GM19467 (cell line): ENCODE measurements around the gene WNT3A.

Experiments used
- ATAC-seq: cut with Tn5 transposase; IDR thresholded peaks from one replicate; pipeline ENCODE4 v1.9.1; 2021; ENCODE audit warnings: mild to moderate bottlenecking, moderate library complexity; ENCODE audit not compliant: unreplicated experiment

Gene WNT3A

GRCh38 chr1:228066891-228067654 lies 60.3 kb downstream of the WNT3A start:
- ATAC-seq: no peak

- ATAC-seq: no peak
Measured at GRCh38 chr1:228068359-228068758, 61.6 kb downstream of the WNT3A start.

- no peak for ATAC-seq
Measured at GRCh38 chr1:228070173-228070572, 63.4 kb downstream of the WNT3A start.

GRCh38 chr1:228070851-228071250 lies 64.1 kb downstream of the WNT3A start:
- no peak for ATAC-seq

GRCh38 chr1:228071839-228072657 lies 65.2 kb downstream of the WNT3A start:
- ATAC-seq: no peak

GRCh38 chr1:228072658-228073043 lies 65.9 kb downstream of the WNT3A start:
- ATAC-seq: no peak

- no peak for ATAC-seq
Measured at GRCh38 chr1:228073061-228073856, 66.5 kb downstream of the WNT3A start.

GRCh38 chr1:228073857-228074545 lies 67.2 kb downstream of the WNT3A start:
- ATAC-seq: no peak

GRCh38 chr1:228074954-228075730 lies 68.3 kb downstream of the WNT3A start:
- no peak for ATAC-seq

- ATAC-seq: no peak
Measured at GRCh38 chr1:228075801-228076271, 69.0 kb downstream of the WNT3A start.

- no peak for ATAC-seq
Measured at GRCh38 chr1:228076796-228077430, 70.1 kb downstream of the WNT3A start.

GRCh38 chr1:228077565-228078330 lies 71.0 kb downstream of the WNT3A start:
- no peak for ATAC-seq

- no peak for ATAC-seq
Measured at GRCh38 chr1:228079013-228079412, 72.2 kb downstream of the WNT3A start.

GRCh38 chr1:228079601-228080263 lies 72.9 kb downstream of the WNT3A start:
- ATAC-seq: no peak

- no peak for ATAC-seq
Measured at GRCh38 chr1:228081144-228081543, 74.3 kb downstream of the WNT3A start.

GRCh38 chr1:228081578-228082213 lies 74.9 kb downstream of the WNT3A start:
- ATAC-seq: peak; percentile 9

- ATAC-seq: peak; percentile 69
Measured at GRCh38 chr1:228082214-228082917, 75.6 kb downstream of the WNT3A start, which contains the start of gene ARF1. Gene ARF1 (plus strand): TSS chr1:228082708. CDS start chr1:228097115, 14,407 bp downstream.
